Umbilical cord (tissue), 2 donors: ENCODE measurements around the gene ADAMTS13. TPM values are rescaled to one million over a fixed set of nuclear protein-coding genes. Genes with fewer than 3 reads are reported as not detected.

ENCODE experiments used
- DNase-seq: peaks from one replicate; pipeline ENCODE4 v3.0.0-alpha.2; 2015; ENCODE audit warnings: low spot score
- total RNA-seq: library from RNA; depleted of rRNA; stranded (reverse); fragments of >200 nt; gene quantifications from one replicate; pipeline ENCODE4 v1.2.3, GENCODE V29; 2014; ENCODE audit warnings: low replicate concordance; ENCODE audit not compliant: insufficient read depth

The ADAMTS13 gene
- total RNA-seq, 1 donor from 2014 or later, result 2.2 TPM

DNA sequence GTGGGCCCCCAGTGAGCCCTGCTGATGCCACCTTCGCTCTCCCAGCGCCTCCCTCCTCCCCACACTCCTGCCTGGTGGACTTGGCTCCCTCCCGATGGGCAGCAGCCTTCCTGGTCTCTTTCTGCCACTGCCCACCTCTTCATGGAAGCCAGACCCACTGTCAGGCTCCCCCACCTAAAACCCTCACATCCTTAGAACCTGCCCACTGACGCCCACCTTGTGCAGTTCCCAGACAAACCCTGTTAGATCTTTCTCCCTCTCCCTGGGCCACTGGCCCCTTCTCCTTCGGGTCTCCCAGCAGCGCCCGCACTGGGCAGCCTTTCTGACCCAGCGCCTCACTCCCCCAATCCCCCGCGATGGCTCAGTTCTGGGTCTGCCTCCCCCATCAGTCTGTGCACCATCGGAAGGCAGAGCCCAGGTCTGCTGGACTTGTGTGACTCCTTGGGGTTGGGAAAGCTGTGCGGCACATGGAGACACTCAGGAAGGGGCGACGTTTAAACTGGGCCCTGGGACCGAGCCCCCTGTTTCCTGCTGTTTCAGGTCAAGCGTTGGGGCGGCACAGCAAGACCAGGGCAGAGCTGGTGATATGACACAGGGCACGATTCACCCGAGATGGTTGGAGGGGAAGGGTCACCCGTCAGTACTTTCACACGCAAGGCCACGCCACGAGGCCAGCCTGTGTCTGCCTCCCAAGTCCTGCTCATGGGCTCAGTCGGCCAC is 85.2 kb downstream of the ADAMTS13 start:
- no peak for DNase-seq

DNA sequence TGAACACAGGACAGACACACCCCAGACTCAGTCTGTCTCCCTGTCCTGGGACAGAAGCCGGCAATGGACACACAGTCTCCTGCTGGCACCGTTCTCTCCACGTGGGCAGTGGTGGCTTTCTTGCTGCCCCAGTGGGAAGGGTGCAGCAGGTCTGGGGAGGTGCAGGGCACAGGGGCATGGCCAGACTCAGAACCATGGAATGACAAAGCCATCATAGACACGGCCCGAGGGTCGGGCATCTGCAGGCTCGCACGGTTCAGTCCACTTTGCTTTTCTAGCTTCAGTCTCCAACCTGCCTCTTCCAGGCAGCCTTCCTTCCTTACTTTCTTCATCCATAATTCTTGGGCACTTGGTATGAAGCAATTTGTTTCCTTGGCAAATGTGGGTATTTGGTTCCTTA is 85.9 kb downstream of the ADAMTS13 start:
- no peak for DNase-seq

Other genes starting within 250 kb of the ADAMTS13 start
- not detected for gene OBP2B, start 213.1 kb upstream of the ADAMTS13 start, total RNA-seq
- 0.48 TPM for gene ABO, start 147.2 kb upstream of the ADAMTS13 start, total RNA-seq
- gene SURF6, start 86.2 kb upstream of the ADAMTS13 start, total RNA-seq, result 4.8 TPM
- gene MED22, start 74.2 kb upstream of the ADAMTS13 start, total RNA-seq, result 27.7 TPM
- 1,575 TPM for gene RPL7A, start 74.1 kb upstream of the ADAMTS13 start, total RNA-seq
- 2.2 TPM for gene SURF1, start 65.9 kb upstream of the ADAMTS13 start, total RNA-seq
- gene SURF2, start 65.8 kb upstream of the ADAMTS13 start, total RNA-seq, result 3.4 TPM
- gene SURF4, start 46.3 kb upstream of the ADAMTS13 start, total RNA-seq, result 255 TPM
- 7.5 TPM for gene STKLD1, start 46.0 kb upstream of the ADAMTS13 start, total RNA-seq
- gene REXO4, start 4.4 kb upstream of the ADAMTS13 start, total RNA-seq, result 7.9 TPM
- 4.8 TPM for gene CACFD1, start 37.6 kb downstream of the ADAMTS13 start, total RNA-seq
- 9.4 TPM for gene SLC2A6, start 56.7 kb downstream of the ADAMTS13 start, total RNA-seq
- not detected for gene MYMK, start 102.6 kb downstream of the ADAMTS13 start, total RNA-seq
- 1.2 TPM for gene ADAMTSL2, start 112.3 kb downstream of the ADAMTS13 start, total RNA-seq
- 6.3 TPM for gene FAM163B, start 187.0 kb downstream of the ADAMTS13 start, total RNA-seq
- gene DBH, start 214.0 kb downstream of the ADAMTS13 start, total RNA-seq, result 0.72 TPM